ENCODE data around the gene LRRC26.

LRRC26 gene

GRCh38 chr9:137169896-137170358, at the start of gene LRRC26:
Gene LRRC26, minus strand, starts transcription at chr9:137170051. Its CDS starts 108 bp downstream, at chr9:137169943.
- no peak for DNase-seq (ENCODE audit: extremely low read depth in 1 of 2, low read depth in 1 of 2)

GRCh38 chr9:137218754-137219271, 49.0 kb upstream of the LRRC26 start:
- no peak for DNase-seq (ENCODE audit: extremely low read depth in 1 of 2, low read depth in 1 of 2)

GRCh38 chr9:137218212-137218753, 48.4 kb upstream of the LRRC26 start:
- no peak for DNase-seq (ENCODE audit: extremely low read depth in 1 of 2, low read depth in 1 of 2)

- no peak for DNase-seq (ENCODE audit: extremely low read depth in 1 of 2, low read depth in 1 of 2)
These were observed 47.7 kb upstream of the LRRC26 start for GRCh38 chr9:137217276-137218211.

- DNase-seq (ENCODE audit: extremely low read depth in 1 of 2, low read depth in 1 of 2): no peak
These were observed 46.5 kb upstream of the LRRC26 start for GRCh38 chr9:137216188-137216965.

- no peak for DNase-seq (ENCODE audit: extremely low read depth in 1 of 2, low read depth in 1 of 2)
These were observed 45.5 kb upstream of the LRRC26 start for GRCh38 chr9:137215196-137215986.

- DNase-seq (ENCODE audit: extremely low read depth in 1 of 2, low read depth in 1 of 2): no peak
These were observed 44.8 kb upstream of the LRRC26 start for GRCh38 chr9:137214620-137215019.

- no peak for DNase-seq (ENCODE audit: extremely low read depth in 1 of 2, low read depth in 1 of 2)
These were observed 43.6 kb upstream of the LRRC26 start for GRCh38 chr9:137213160-137214060.

- DNase-seq (ENCODE audit: extremely low read depth in 1 of 2, low read depth in 1 of 2): no peak
These were observed 42.7 kb upstream of the LRRC26 start for GRCh38 chr9:137212520-137212919.

- DNase-seq (ENCODE audit: extremely low read depth in 1 of 2, low read depth in 1 of 2): no peak
These were observed 41.7 kb upstream of the LRRC26 start for GRCh38 chr9:137211532-137211931.

GRCh38 chr9:137206602-137207001, 36.8 kb upstream of the LRRC26 start:
- DNase-seq (ENCODE audit: extremely low read depth in 1 of 2, low read depth in 1 of 2): no peak

- peak; percentile 82 to 95 for DNase-seq (ENCODE audit: extremely low read depth in 1 of 2, low read depth in 1 of 2)
These were observed 35.5 kb upstream of the LRRC26 start, which contains the start of the genes NDOR1 and TMEM203 for GRCh38 chr9:137205126-137206069. Gene NDOR1, plus strand, starts transcription at chr9:137205700. Its CDS starts 78 bp downstream, at chr9:137205778. Gene TMEM203, minus strand, starts transcription at chr9:137205648. Its CDS starts 234 bp downstream, at chr9:137205414.

- DNase-seq (ENCODE audit: extremely low read depth in 1 of 2, low read depth in 1 of 2): no peak
These were observed 34.9 kb upstream of the LRRC26 start for GRCh38 chr9:137204731-137205125.

GRCh38 chr9:137202966-137203365, 33.1 kb upstream of the LRRC26 start:
- no peak for DNase-seq (ENCODE audit: extremely low read depth in 1 of 2, low read depth in 1 of 2)

GRCh38 chr9:137201205-137201868, 31.5 kb upstream of the LRRC26 start:
- no peak for DNase-seq (ENCODE audit: extremely low read depth in 1 of 2, low read depth in 1 of 2)

GRCh38 chr9:137200311-137201204, 30.7 kb upstream of the LRRC26 start, which contains the start of gene TPRN:
Gene TPRN, minus strand, starts transcription at chr9:137200741. Its CDS starts 30 bp downstream, at chr9:137200711.
- peak; percentile 95 to 96 for DNase-seq (ENCODE audit: extremely low read depth in 1 of 2, low read depth in 1 of 2)

Data from activated CD8-positive, alpha-beta memory T cell treated with anti-CD3 and anti-CD28 coated beads for 1 hour (primary cell).